Keratinocyte (primary cell): ENCODE data around the gene ASH1L.

Source experiments
- CTCF ChIP-seq, 3 experiments: IDR thresholded peaks in 1 of 3; conservative IDR thresholded peaks in 1 of 3; optimal IDR thresholded peaks in 1 of 3; 2 replicates in 2 of 3; 3 replicates in 1 of 3; pipeline versions ENCODE3 to v1.5.1; 2011; ENCODE audit warnings: low read length in 3 of 3, mild to moderate bottlenecking in 3 of 3, moderate library complexity in 2 of 3, control low read depth in 1 of 3, inconsistent platforms in 1 of 3; ENCODE audit not compliant: insufficient read depth in 2 of 3; ENCODE audit errors: extremely low read depth in 1 of 3
- EZH2 ChIP-seq: IDR thresholded peaks from one replicate; pipeline ENCODE4 v1.6.1; 2012; ENCODE audit warnings: inconsistent platforms, mild to moderate bottlenecking, low read length, moderate library complexity

- TF ChIP-seq CTCF (optimal IDR thresholded peaks at IDR 0.05 in 1 of 3, IDR thresholded peaks at IDR 0.05 in 1 of 3, conservative IDR thresholded peaks at IDR 0.05 in 1 of 3; ENCODE audit: extremely low read depth in 1 of 3, insufficient read depth in 2 of 3, low read length in 3 of 3) (no peak), EZH2 (no peak)
These were observed 104.5 kb downstream of the ASH1L start for GRCh38 chr1:155458111-155458510.
